MV-4-11 (cell line): ENCODE data around the gene MNX1.

Experiments used
- DNase-seq: peaks from one replicate; lab custom pipeline; 2025; lab: John Stamatoyannopoulos, UW

MNX1 gene

DNA sequence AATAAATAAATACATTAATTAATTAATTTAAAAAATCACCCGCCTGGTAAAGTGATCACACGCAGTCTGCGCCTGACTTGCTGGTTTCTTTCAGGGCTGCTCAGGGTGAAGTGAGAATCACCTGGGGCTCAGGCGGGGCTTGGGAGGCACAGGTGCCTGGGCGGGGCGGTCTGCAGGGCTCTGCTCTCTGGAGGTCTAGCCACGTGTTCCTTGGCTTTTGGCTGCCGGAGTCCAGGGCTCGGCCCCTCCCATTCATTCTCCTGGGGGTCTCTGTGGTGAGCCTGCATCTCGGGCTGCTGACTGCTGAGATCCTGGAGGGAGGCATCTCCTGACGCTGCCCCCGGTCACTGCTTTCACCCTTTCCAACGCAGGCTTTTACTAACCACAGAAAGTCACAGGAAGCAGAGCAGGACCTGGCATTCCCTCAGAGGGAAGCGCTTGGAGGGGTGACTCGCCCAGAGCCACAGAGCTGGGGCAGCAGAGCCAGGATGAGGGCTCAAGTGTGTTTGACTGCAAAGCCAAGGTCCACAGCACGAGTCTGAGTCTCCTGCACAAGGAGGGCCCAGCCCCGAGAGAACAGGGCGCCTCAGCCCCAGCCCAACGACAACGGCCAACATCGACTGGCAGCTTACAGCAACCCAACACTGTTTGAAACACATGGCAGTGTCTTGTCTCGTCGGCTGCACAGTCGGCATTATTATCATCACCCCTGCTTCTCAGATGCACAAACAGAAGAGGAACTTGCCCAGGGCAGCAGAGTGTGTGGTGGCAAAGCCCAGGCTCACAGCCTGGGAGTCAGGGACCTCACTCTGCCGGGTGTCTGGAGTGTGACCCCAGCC lies 22.4 kb upstream of the MNX1 start:
- no peak for DNase-seq

DNA sequence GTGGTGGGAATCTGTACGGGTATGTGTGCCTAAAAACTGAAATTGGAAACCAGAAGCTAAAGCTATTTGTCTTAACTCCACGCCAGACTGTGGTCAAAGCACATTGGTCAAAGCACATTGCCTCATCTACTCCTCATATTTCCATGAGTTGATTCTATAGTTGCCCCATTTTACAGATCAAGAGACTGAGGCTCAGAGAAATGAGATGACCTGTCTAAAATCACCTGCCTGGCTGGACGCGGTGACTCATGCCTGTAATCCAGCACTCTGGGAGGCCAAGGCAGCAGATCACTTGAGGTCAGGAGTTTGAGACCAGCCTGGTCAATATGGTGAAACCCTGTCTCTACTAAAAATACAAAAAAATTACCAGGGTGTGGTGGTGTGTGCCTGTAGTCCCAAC lies 21.7 kb upstream of the MNX1 start:
- no peak for DNase-seq

DNA sequence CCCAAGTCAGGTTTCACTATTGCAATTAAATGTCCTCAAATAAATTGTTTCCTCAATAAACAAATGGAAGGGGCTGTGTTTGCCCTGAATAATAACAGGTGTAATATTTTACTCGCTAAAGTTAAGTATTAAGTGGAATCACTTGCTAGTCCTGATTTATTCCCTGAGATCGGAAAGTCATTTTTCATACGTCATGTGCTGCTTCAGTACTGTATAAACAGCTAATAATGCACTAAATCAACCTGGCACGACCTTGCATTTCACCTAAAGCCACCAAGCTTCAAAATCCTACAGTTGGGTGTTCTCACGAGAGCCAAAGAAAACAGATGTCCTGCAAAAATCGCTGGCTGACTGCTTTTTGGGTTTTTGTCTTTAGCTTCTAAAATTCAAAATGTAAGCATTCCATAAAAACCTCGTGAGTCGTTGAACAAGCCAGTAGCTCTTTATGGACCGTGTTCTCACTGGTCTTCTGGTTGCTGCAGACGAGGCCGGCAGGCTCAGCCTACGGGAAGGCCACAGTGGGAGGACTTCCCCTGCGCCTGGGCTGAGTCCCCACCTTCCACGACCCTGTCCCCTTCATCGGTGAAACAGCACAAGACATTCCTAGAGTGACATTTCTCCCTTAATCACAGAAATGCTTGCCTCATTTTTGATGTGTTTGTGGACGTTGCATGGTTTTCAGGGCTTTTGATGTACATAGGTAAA lies 17.9 kb upstream of the MNX1 start:
- no peak for DNase-seq

DNA sequence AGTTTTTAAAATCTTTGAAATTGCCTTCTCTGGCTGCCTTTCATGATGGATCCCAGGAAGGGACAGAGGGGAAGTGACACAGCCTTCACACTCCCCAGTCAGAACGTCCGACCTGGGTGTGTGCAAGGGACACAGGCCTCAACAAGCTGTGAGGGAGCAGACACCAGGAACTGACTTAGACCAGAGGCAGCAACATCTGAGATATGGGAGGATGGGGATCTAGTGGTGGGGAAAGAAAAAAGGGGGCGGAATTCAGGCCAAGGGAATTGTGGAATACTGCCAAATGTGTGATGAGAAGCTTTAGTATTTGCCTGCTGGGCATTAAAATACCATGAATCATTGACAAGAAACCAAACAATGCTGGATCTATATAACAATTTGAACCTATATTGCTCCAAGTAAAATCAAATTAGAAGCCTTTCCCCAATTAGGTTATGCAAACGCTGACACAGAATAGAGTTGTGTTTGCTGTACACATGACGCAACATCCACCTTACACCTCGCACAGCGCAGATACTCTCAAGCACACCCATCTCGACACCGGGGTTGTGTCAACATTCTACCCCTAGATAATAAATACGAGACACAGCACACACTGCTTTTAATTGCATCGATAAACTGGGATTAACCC lies 17.2 kb upstream of the MNX1 start:
- no peak for DNase-seq

DNA sequence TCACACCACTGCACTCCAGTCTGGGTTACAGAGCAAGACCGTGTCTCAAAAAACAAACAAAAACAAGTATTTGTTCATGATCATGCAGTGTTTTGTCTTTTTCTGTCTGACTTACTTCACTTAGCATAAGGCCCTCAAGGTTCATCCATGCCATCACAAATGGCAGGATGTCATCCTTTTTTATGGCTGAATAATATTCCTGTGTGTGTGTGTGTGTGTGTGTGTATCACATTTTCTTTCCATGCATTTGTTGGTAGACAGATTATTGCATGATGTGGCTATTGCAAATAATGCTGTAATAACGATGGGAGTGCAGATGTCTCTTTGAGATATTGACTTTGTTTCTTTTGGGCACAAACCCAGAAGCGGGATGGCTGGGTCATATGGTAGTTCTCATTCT lies 14.3 kb upstream of the MNX1 start:
- no peak for DNase-seq

DNA sequence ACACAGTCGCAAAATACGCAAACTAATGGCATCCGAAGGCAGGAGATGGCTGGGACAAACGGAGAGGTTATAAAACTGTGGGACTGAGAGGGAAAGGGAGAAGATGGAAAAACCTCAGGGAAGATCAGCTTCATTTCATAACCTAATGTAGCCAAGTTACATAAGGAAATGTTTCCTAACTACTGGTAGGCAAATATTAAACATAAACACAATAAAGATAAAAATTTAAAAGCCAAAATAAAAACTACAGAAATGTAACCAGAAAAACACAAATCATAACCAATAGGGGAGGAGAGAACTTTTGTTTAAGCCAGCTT lies 13.1 kb upstream of the MNX1 start:
- DNase-seq, result no peak

DNA sequence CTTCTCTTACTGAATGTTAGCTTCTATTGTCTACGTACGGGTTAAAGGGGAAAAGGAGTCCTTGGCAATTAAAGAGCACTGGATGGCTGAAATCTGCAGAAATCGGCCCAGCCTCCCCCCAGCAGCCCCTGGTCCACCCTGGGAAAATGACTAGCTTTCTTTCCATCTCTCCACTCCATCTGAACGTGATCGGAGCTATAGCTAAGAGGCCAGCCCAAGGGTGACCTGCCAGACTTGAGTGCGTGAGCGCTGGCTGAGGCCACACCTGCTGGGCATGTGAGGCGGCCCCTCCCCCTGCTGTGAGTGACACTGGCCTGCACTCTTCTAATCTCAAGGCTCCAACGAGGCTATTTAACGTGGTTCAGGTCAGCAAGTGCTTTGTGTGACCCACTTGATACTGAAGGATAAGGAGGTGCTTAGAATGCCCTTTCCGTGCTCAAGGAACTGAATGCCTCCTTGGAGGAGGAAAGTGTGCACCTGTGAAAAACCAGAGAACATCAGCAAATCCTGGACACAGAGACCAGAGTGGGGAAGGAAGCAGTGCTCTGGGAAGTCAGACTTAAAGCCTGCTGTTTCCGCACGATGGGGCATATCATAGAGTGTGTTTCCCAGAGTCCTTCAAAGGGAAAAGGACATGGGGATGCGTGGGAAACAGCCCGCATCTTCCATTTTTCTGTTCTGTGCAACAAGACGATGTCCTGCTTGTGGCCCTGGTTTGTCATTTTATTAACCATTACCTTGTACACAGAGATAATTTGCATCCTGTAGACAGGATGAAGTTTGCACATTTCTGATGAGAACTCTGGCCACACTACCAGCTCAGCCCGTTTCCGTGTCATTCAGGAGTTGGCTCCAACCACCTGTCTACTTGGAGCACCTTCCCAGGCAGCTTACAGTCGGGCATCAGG lies 12.5 kb upstream of the MNX1 start:
- no peak for DNase-seq

DNA sequence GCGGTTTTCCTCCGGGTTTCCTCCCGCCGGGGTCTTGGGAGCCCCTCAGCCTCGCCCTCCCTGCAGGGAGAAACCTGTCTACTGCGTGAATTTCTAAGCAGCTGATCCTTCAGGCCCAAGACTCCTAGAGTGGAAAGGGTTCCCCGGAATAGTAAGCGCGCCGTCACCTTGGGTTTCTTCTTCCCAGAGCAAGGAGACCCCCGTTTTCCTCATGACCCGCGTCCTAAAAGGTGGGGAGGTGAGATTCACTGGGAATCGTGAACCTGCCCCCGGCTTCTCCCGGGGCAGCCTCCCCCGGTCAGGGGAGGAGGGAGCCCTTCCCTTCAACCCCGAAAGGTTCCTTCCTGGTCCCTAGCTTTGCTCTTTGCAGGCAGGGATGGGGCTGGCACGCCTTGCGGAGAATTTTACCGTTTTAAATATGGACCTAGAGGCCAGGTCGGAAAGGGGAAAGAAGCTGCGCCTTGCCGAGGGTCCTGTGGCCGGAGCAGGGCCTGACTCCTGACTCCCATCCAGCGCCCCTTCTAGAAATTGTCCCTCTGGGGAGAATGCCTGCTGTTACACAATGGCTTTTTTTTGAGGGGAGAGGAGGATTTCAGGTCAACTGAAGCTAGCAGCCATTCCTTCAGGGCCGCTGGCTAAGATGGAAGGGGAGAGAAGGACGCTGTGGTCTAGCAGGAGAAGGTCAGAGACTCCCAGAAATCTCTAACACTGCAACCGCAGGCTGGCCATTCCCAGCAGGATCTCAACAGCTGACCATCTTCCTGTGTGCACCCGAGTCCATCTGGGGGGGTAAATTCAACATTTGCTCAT lies 11.6 kb upstream of the MNX1 start:
- no peak for DNase-seq

DNA sequence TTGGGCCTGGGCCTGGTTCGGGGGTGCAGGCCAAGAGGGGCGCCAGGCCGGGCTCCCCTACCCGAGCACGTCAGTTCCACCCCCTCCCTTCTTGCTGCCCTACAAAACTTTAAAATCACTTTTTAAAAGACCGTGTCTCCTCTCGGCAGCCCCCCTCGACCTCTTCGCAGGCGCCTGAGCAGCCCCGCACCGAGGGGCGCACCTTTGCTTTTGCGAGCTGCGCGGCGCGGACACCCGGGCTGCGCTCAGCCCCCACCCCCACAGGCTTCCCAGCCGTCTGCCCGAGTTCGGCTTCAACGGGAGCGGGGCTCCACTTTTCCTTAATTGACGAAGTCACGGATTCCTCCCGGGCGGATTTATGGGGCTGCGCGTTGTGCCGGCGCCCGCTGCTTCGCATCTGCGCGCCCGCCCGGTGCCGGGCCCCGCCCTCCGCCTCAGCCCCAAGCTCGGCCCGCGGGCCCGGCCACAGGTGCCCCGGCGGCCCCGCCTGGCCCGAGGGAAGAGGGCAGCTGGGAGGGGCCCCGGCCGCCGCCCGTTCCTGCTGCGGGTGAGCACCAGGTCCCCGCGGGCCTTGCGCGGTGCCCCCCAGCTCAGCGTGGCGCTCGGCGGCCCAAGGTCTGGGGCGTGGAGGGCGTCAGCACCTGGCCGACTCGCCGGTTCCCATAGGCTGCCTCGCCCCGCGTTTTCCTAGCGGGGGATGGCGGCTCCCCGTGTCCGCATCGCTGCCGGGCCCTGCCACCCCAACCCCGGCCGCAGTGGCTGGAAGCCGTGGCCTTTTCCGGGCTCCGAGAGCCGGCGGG lies 10.8 kb upstream of the MNX1 start:
- no peak for DNase-seq

DNA sequence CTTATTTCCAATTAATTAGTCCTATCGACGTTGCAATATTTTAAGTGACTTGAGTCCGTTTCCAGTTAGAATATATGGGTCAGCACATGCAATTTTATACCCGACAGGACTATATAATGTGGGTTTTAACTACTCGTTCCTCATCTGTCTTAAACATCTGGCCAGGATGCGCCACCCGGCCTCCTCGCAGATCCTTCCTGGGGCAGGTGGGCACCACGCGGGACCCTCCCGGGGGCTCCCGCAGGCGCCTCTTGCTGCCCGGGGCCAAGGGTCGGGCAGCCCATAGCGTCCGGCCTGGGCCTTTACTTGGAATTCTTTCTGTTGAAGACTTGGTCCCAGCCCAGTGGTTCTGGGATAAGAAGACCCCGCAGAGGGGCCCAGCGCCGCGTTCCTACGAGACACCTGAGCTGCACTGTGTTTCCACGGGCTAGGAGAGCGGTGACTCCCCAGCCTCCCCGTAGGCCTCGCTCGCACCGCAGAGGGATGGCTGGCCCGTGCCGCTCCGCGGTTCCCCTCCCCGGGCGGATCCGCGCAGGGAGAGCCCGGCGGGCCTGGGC lies 10.1 kb upstream of the MNX1 start:
- no peak for DNase-seq

DNA sequence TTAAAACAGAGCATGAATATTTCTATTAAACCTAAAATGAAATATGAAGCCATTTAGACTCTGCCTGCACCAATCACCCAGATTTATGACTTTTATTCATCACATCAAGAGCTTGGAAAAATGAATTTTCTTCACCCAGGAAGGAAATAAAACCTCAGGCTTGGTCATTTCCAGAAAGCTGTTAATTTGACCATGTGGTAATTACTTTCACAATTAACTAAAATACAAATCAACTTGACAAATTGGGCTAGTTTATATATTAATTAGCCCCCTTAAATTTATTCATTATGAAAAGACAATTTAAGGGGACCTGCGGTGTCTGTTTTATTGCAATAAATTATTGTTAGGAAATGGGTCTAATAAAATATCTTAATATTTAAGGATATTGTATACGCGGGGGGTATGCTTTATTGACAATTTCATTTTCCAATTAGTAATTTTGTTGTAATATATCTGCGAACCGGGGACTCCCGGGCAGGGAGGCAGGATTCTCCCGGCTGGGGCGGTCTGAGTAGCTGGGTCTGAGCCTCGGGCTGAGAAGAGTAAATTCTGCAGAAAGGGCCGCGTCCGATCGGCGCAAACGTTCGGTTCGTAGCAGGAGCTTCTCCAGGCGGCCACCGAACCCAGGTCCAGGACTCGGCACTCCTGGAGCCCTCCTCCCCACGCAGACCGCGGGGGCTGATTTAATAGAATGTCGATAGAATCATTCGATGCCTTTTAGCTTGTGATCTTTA lies 9.4 kb upstream of the MNX1 start:
- no peak for DNase-seq

DNA sequence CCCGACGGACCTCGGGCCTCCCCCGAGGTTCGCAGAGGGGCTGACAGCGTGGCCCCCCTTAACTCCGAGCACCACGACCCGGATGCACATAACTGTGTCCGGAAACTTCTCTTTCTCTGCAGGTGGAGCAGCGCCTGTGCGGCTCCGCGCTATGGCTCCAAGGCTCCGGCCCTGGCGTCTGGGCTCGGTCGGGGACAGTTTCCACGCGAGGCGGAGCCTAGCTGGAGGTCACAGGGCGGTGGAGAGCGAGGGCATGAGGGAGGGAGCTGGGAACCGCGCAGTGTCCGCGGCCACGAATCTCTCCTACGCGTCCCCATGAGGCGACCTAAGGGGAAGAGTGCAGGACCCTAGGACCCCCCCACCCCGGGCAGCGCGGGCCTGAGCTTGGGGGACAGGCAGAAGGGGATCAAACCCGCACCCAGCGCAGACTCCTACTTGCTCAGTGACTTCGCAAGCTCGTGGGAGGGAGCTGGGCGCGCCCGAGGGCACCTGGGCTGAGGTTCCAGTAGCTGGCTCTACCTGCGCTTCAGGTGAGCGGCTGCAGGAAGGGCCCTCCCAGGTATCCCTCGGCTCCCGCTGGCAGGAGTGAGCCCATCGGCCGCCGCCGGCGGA lies 8.6 kb upstream of the MNX1 start:
- no peak for DNase-seq

DNA sequence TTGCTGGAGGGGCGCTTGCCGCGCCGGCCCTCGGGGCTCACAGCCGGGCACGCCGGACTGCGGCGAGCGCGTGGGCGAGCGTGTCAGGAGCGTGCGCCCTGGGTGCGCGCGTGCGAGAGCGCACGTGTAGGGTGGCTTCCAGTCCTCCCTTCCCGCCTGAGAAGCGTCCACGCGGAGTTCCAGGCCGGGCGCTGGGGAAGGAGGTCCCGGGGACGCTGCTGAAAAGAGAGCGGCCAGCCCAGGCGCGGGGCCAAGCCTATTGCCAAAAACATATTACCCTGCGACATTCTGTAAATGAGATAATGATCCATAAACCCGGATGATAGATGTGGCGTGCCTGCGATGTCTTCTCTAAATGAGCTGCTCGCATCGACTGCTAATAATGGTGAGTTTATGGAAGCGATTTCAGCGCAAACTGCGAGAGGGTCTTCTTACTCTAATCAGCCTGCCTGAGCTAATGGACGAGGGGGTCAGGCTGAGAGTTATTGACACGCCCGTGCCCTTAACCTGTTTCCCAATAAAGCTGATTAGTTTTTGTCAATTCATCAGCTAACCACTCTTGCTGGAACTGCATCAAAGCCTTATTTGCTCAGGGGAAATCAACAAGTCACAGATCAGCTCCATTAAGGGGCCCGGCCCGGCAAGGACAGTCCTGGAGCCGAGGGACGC lies 8.0 kb upstream of the MNX1 start:
- no peak for DNase-seq

DNA sequence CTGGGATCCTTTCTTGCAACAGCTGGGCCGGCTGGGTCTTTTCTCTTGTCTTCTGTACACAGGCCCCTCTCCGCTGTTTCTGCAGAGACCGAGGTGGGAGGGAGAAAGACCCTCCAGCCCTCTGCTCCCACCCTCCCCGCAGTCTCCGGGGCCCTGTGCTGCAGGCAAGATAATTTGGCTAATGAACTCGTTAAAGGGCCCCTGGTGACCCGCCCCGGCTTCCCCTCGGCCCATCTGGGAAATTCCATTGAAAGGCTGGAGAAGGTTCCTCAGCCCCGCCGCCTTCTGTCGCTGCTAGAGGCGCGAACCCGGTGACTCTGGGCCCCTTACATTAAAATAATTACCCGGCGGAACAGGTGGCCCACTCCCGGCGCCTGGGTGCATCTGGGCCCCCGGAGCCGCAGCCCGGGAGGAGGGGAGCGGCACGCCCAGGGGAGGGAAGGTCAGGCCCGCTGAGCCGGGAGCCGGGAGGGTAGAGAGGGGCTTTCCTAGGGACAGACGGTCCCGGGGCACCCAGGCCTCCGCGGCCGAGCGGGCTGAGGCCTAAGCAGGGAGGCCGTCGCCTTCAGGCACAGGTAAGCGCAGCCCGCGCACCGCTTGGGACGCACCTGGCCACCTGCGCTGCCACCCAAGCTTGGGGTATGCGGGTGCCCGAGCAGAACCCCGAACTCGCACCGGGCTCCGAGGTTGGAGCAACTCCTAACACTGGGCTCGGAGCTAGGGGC lies 7.3 kb upstream of the MNX1 start:
- DNase-seq, result no peak

DNA sequence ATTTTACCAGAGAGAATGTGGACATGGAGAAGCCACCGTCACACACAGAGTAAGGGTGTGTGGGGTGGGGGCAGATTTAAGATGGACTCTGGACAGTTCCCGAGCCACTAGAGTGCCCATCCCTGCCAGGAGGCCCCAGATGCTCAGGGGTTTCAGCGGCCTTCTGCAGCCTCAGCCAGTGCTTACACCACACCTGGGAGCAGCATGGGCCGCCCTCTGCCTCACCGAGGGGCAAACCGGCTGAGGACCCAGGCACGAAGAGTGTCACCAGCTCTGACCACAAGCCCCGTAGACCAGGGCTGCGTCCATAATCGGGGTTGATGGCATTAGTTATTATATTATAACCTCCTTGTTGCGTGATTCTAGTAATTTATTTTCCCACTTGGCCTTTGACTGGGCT lies 6.7 kb upstream of the MNX1 start:
- DNase-seq, result no peak

DNA sequence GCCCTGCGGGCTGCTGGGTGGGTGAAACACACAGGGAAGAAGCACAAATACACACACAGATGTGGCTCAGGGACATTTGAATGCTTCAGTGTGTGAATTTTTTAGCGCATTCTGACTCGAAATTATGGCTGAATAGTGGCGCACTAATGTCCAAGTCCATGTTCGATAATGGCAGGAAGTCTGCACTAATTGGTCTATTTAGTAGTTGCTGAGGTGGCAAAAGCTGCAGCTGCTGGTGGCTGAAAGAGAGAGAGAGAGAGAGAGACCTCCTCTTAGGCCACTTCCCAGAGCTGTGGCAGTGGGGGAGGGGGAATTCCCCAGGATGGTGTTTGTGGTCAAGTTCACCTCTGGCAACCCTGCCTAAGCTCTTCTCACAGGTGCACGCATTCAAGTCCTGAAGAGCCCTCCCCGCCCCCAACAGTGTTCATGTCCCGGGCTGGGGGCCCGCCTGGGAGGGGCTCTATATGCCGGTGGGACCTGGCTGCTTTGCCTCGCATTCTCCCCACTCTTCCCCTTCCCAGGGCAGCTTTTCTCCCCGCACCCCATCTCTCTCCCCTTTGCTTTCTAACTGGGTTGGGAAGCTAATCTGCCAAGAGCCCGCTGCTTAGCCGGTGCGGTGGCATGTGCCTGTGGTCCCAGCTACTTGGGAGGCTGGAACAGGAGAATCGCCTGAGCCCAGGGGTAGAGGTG lies 6.0 kb upstream of the MNX1 start:
- no peak for DNase-seq

DNA sequence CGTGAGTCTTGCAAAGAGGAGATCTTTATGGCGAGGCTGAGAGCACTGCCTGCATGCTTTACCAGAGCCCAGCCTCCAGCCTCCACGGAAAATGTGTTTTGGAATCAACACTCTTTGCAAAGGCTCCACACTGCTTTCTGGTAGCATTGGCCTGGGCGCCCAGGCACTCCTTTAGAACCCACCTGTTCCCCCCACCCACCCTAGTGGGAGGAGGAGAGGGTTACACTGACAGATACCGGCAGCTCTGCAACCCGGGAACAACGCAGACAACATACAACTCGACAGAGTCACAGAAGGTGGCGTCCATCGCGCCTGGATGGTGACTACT lies 5.5 kb upstream of the MNX1 start:
- DNase-seq, result no peak
